ENCODE results near the gene CIB4. TPM values are rescaled to one million over a fixed set of nuclear protein-coding genes. Genes with fewer than 3 reads are reported as not detected.

CIB4 gene
- total and polyA plus RNA-seq, 9 of the 15 experiments (the other 6 are each of a cell fraction or from before 2014, with no cell fraction given), result not detected

DNA sequence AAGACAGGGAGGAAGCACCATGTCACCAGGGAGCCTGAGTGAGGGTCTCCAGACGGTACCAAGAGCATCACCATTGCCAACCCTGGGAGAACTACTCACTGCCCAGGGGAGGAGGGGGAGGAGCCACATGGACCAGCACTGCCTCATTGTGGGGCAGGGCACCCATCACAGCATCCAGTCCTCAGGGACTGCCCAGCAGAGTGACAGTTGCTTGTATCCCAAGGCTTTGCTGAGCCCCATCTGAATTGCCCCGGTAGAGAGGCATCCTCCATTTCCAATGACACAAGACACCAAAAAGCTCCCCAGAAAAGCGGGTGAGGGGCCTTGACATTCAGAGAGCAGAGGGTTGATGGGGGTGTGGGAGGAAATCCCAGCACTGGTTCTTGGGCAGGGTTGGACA lies 6.8 kb upstream of the CIB4 start (continued):
- no peak for TF ChIP-seq SIX5 (IDR thresholded peaks at IDR 0.05; ENCODE audit: borderline replicate concordance in 1 of 2, insufficient read depth in 1 of 2, low read depth in 1 of 2, low read length in 2 of 2)

- DNase-seq (ENCODE audit: extremely low read depth in 1 of 4, low spot score in 3 of 4) (no peak), FAIRE-seq (no peak), ATAC-seq (no peak)
- ChIA-PET POLR2A (interaction anchor here (0.5 to 1.1 kb wide), 2 partner anchors 86 to 285 kb away, joined by 3 read pairs; no protein-coding TSS in a partner anchor), CTCF (ENCODE audit: low intra/inter-chr PET ratio) (no interaction called here)
- no peak overlapping the region for H3K4me2 ChIP-seq (ENCODE audit: insufficient read depth, low read length)
- no peak overlapping the region for H3K4me3 ChIP-seq
- H3K9ac ChIP-seq (ENCODE audit: insufficient read depth in 1 of 2, low read depth in 2 of 2, low read length in 2 of 2), result no peak overlapping the region
- no peaks in the 10 kb centered on the region for H3K36me3 ChIP-seq (ENCODE audit: control insufficient read depth, insufficient read depth, low read length)
- H3K27me3 ChIP-seq (ENCODE audit: control insufficient read depth in 2 of 2, insufficient read depth in 2 of 2, low read length in 2 of 2), result peaks cover 26 to 75% of the 10 kb centered on the region in 2 experiments
- H3K9me1 ChIP-seq (ENCODE audit: control insufficient read depth, insufficient read depth, low read length), result no peaks in the 10 kb centered on the region
- no peak overlapping the region for H2AFZ ChIP-seq (ENCODE audit: low read depth, low read length)
- 0% methylated on average over 5 of the region's 6 CpGs for WGBS (ENCODE audit: insufficient coverage, low coverage, missing lambda C conversion rate)
- in situ Hi-C loops (cut with MboI) (no loop called here), intact Hi-C loops (cut with micrococcal nuclease) (no loop called here)
- no peaks in the 10 kb centered on the region for H3K4me1 ChIP-seq (replicated peaks in 1 of 2; ENCODE audit: control insufficient read depth in 2 of 2, insufficient read depth in 2 of 2, low read length in 2 of 2)
- no peaks in the 10 kb centered on the region for H3K79me2 ChIP-seq (ENCODE audit: control insufficient read depth, insufficient read depth, low read length)
- H3K9me3 ChIP-seq (replicated peaks; ENCODE audit: control insufficient read depth, insufficient read depth, low read depth, low read length), result 0 out of 2 replicates have a peak, but pooled peaks cover 2% of the 10 kb centered on the region
- no TSS peak for BruUV-seq (replicated peaks)
- no peaks in the 10 kb centered on the region for H4K20me1 ChIP-seq (replicated peaks; ENCODE audit: control insufficient read depth, insufficient read depth, low read length)
- no peak overlapping the region for H3K27ac ChIP-seq (ENCODE audit: extremely low read depth, low read depth, low read length)
- TF ChIP-seq HCFC1 (IDR thresholded peaks at IDR 0.05; ENCODE audit: low read depth, low read length) (no peak), C11orf30 (IDR thresholded peaks at IDR 0.05; ENCODE audit: low read depth) (no peak), MEF2A (IDR thresholded peaks at IDR 0.05; ENCODE audit: control insufficient read depth, low read depth, low read length) (no peak), RBFOX2 (IDR thresholded peaks at IDR 0.05; ENCODE audit: low read depth, low read length) (no peak), GATAD2A (IDR thresholded peaks at IDR 0.05) (no peak), NFXL1 (CRISPR knock-in tag; IDR thresholded peaks at IDR 0.05) (no peak), CBX8 (IDR thresholded peaks at IDR 0.05; ENCODE audit: borderline replicate concordance, extremely low read depth, low read depth, low read length, poor library complexity, severe bottlenecking) (no peak), ZNF75A (CRISPR knock-in tag; IDR thresholded peaks at IDR 0.05) (no peak), NR0B1 (IDR thresholded peaks at IDR 0.05; ENCODE audit: partially characterized antibody) (no peak)
- TF ChIP-seq, protein P1, sequence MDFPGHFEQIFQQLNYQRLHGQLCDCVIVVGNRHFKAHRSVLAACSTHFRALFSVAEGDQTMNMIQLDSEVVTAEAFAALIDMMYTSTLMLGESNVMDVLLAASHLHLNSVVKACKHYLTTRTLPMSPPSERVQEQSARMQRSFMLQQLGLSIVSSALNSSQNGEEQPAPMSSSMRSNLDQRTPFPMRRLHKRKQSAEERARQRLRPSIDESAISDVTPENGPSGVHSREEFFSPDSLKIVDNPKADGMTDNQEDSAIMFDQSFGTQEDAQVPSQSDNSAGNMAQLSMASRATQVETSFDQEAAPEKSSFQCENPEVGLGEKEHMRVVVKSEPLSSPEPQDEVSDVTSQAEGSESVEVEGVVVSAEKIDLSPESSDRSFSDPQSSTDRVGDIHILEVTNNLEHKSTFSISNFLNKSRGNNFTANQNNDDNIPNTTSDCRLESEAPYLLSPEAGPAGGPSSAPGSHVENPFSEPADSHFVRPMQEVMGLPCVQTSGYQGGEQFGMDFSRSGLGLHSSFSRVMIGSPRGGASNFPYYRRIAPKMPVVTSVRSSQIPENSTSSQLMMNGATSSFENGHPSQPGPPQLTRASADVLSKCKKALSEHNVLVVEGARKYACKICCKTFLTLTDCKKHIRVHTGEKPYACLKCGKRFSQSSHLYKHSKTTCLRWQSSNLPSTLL (IDR thresholded peaks at IDR 0.05), result no peak
Measured at GRCh38 chr2:26646986-26647672, 6.0 kb upstream of the CIB4 start.
